Liver (tissue), 3 donors: Measurements from ENCODE around the gene RPS14.

Source experiments
- RAD21 ChIP-seq, 2 donors: IDR thresholded peaks; 2 replicates each; pipeline ENCODE4 v1.6.1; 2016; ENCODE audit warnings: antibody characterized with exemption in 2 of 2, mild to moderate bottlenecking in 2 of 2
- TF ChIP-seq, protein P1 (sequence below): fragments of 150-350 bp; IDR thresholded peaks from 2 replicates; pipeline ENCODE4 v1.5.1; 2017; ENCODE audit warnings: improper control_type of control experiment, low read depth, low read length; ENCODE audit not compliant: missing input control
- TF ChIP-seq, protein P2 (sequence below): IDR thresholded peaks from 2 replicates; pipeline ENCODE4 v1.6.1; 2016; ENCODE audit warnings: antibody characterized with exemption, mild to moderate bottlenecking
- donor health status: healthy.
- donor health status: healthy.

DNA sequence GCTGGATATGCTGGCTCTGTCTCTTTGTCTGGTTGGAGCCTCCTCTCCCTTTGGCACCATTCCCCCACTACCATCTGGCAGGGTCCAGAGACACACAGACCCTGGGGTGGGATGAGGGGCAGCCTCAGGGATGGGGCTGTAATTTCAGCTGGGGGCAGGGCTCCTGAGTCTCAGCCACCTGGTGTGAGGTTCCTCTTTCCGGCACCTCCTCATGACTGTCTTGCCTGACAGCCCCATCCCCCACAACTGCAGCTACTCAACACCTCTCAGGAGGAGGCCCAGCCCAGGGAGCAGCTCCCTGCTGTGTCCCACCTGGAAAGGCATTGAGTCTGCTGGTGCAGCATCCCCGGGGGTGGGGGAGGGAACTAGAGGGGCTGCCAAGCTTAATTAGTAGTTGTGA, 11.7 kb upstream of the RPS14 start:
- TF ChIP-seq, protein P1, sequence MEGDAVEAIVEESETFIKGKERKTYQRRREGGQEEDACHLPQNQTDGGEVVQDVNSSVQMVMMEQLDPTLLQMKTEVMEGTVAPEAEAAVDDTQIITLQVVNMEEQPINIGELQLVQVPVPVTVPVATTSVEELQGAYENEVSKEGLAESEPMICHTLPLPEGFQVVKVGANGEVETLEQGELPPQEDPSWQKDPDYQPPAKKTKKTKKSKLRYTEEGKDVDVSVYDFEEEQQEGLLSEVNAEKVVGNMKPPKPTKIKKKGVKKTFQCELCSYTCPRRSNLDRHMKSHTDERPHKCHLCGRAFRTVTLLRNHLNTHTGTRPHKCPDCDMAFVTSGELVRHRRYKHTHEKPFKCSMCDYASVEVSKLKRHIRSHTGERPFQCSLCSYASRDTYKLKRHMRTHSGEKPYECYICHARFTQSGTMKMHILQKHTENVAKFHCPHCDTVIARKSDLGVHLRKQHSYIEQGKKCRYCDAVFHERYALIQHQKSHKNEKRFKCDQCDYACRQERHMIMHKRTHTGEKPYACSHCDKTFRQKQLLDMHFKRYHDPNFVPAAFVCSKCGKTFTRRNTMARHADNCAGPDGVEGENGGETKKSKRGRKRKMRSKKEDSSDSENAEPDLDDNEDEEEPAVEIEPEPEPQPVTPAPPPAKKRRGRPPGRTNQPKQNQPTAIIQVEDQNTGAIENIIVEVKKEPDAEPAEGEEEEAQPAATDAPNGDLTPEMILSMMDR = no peak
- TF ChIP-seq, protein P2, sequence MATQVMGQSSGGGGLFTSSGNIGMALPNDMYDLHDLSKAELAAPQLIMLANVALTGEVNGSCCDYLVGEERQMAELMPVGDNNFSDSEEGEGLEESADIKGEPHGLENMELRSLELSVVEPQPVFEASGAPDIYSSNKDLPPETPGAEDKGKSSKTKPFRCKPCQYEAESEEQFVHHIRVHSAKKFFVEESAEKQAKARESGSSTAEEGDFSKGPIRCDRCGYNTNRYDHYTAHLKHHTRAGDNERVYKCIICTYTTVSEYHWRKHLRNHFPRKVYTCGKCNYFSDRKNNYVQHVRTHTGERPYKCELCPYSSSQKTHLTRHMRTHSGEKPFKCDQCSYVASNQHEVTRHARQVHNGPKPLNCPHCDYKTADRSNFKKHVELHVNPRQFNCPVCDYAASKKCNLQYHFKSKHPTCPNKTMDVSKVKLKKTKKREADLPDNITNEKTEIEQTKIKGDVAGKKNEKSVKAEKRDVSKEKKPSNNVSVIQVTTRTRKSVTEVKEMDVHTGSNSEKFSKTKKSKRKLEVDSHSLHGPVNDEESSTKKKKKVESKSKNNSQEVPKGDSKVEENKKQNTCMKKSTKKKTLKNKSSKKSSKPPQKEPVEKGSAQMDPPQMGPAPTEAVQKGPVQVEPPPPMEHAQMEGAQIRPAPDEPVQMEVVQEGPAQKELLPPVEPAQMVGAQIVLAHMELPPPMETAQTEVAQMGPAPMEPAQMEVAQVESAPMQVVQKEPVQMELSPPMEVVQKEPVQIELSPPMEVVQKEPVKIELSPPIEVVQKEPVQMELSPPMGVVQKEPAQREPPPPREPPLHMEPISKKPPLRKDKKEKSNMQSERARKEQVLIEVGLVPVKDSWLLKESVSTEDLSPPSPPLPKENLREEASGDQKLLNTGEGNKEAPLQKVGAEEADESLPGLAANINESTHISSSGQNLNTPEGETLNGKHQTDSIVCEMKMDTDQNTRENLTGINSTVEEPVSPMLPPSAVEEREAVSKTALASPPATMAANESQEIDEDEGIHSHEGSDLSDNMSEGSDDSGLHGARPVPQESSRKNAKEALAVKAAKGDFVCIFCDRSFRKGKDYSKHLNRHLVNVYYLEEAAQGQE = no peak
- no peak for TF ChIP-seq RAD21 (IDR thresholded peaks at IDR 0.05)
